NCI-H2196 treated with DMSO at 0.1 percent for 48 hours (cell line): ENCODE results near the gene TMC4.
A peak's percentile ranks its signal among the peaks of the same experiment; 100 is the strongest.
"Not testable (repeated sequence)": the region's sequence is repeated elsewhere in the genome, so short reads cannot be mapped to it uniquely, and the experiment has no call there.

Experiments
- DNase-seq: peaks from one replicate; lab custom pipeline; 2025; ENCODE audit not compliant: unreplicated experiment; lab: John Stamatoyannopoulos, UW

The TMC4 gene

DNA sequence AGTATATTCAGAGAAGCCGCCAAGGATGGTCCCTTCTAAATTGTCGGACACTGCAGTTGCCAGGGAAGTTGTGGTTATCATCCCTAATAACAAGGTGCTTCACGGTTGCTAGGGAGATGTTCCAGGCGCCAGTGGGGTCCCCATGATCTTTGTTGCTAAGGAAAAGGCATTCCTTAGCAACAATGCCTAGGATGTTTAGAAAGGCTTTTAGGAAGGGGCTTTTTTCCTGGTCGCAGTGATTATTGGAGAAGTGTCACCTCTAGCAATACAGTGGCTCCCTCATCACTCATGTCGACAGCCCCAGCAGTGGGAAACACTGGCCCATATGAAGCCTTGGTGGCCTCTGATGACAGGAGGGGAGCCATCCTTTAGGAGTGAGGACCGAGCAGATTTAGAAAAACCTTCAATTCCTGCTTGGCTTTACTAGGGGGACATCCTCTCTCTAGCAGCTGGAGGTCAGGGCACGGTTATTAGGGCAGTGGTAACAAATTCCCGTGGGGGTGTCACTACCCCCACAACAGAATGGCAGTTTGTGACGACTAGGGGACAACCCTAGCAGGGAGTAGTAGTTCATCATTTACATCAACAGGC is 6.4 kb upstream of the TMC4 start:
- no peak for DNase-seq

GRCh38 chr19:54178581-54179261 is 5.8 kb upstream of the TMC4 start:
- no peak for DNase-seq

- DNase-seq: no peak
These were observed 1.2 kb upstream of the TMC4 start for GRCh38 chr19:54173951-54174834.

DNA sequence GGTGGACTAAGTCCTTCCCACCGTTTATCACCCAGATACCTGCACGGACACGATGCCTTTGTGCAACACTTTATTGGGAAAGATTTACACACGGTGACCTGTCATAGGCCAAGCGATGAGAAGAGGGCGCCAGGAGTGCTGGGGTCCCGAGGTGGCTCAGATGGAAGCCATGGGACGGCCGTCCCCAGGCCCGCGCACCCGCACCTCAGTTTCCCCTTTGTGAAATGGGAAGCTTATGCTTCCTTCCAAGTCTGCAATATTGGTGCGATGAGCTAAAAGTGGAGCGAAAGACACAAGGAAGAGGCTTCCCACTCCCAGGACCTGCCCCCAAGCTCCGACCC is 369 bp upstream of the TMC4 start:
- no peak for DNase-seq

DNA sequence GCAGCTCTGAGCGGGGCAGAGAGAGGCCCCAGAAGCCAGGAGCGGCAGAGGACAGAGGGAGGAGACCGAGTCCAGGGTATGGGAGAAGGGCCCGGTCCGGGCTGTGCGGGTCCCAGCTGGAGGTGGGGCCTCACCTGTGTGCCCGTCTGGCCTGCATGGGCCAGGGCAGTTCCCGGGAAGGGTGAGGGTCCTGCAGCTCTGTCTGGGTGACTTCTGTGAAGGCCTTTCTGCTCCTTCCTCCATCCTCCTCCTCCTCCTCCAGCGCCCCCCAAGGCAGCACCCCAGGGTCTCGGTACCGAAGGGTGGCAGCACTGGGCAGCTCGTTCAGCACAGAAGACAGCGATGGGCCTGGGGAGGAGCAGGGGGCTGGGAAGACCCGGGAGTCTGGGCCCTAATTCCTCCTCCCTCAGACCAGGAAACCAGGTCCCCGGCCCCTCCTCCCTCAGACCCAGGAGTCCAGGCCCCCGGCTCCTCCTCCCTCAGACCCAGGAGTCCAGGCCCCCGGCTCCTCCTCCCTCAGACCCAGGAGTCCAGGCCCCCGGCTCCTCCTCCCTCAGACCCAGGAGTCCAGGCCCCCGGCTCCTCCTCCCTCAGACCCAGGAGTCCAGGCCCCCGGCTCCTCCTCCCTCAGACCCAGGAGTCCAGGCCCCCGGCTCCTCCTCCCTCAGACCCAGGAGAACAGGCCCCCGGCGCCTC is 1.1 kb downstream of the TMC4 start:
- not testable (repeated sequence) for DNase-seq

DNA sequence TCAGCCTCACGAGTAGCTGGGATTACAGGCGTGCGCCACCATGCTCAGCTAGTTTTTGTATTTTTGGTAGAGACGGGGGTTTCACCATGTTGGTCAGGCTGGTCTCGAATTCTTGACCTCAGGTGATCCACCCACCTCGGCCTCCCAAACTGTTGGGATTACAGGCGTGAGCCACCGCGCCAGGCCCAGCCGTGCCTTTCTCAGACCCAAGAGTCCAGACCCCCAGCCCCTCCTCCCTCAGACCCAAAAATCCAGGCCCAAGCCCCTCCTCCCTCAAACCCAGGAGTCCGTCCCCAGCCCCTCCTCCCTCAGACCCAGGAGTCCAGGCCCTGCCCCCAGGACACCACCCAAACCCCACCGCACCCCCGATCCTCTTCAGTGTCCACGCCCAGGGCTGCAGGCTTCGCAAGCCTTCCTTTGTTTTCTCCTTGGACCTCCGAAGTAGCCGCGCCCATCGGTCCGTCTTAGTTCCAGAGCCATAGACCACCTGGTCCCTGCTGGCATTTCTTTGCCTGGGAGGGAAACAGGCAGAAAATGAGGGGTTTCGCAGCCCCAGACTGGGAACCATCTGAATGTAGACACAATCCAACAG is 3.7 kb downstream of the TMC4 start:
- DNase-seq: no peak

- peak; percentile 67 for DNase-seq
These were observed 4.6 kb downstream of the TMC4 start for GRCh38 chr19:54168174-54168917.

DNA sequence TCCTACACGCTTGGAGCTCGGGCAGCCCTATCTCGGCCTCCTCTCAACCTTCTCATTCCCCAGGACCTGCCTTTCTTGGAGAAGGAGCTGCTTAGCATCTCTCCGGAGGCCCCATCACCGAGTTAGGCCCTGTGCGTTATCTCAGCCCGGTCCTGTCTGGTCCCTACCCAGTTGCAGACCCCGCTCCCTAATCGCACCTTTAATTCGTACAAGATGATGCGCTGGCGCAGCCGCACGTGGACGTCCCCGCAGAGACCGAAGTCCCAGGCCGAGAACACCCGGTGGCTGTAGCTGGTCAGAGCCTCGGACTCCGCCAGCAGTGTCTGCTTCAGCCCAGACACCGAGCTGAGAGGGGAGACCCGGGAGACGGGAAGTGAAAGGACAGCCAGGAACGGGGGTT is 7.7 kb downstream of the TMC4 start:
- no peak for DNase-seq

DNA sequence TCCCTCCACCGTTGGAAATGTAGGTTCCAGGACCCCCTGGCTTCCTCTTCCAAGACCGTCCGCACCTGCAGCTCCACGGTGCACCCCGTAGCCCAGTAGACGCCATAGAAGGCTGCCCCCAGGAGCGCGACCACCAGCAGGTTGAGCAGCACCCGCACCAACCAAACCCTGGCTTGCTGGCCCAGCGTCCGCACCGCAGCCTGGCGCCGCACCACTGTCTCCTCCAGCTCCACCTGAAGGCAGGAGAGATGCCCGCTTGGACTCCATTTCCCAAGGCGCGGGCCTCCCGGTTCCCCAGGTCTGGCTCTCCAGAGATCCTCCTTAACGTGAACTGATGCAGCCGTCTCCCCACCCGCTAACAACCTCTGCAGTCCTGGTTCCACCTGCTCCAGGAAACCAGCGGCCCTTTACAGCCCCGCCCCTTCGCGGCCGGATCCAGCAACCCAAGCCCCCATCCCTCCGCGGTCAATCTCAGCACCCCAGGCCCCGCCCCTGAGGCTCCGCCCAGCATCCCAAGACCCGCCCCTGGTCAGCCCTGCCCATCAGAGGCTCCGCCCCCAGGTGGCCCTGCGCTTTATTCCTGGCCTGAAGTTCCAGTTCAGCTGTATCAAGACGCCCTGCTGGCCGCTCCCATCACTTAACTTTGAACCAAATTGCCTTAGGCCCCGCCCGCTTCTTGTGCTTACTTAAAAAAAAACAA is 8.4 kb downstream of the TMC4 start:
- DNase-seq: no peak

DNA sequence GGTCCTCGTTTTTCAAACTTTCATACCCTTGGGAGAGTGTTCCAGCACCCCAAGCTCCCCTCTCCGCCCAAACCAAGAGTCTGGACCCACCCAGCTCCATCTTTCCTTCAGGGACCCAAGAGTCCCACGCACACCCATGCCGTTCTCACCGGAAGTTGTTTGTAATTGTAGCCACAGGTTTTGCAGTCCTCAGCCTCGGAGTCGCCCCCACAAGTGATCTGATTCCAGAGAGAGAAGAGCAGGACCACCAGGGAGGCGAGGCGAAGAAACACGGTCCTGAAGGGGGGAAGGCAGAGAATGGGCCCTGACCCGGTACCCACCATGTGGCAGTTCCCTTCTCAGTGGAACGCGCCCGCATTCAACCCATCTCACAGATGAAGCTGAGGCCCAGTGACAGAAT is 10.1 kb downstream of the TMC4 start:
- DNase-seq: no peak

DNA sequence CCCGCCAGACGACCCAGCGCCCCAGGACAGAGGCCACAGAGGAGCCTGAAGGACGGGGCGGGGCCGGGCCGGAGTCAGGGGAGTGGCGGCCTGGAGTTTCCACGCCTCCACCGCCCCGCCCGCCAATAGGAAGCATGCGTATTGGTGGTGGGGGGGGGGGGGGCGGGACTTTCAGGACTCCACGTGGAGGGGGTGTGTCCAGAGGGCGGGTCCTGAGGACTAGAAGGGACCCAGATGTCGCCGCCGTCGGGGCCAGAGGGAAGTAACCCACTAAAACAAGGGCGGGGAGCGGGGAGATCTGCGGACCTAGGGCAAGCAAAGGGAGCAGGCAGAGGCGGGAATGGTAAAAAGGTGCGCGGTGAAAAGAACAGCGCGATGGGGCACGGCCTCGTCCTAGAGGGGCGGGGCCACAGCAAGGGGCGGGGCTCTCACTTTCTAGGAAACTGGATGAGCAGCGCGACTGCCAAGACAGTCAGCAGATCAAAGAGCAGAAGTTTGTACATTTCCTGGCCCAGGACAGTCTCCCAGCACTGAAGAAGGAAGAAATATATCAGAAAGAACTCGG is 10.6 kb downstream of the TMC4 start:
- peak; percentile 67 for DNase-seq

- DNase-seq: no peak
These were observed 12.1 kb downstream of the TMC4 start for GRCh38 chr19:54160854-54161253.

GRCh38 chr19:54160182-54160811 is 12.7 kb downstream of the TMC4 start:
- DNase-seq: no peak

- DNase-seq: peak; percentile 99
These were observed 13.4 kb downstream of the TMC4 start, which contains the start of gene LENG1 for GRCh38 chr19:54159352-54160181. Gene LENG1 (minus strand): TSS chr19:54159721. CDS start chr19:54159695, 26 bp downstream.

DNA sequence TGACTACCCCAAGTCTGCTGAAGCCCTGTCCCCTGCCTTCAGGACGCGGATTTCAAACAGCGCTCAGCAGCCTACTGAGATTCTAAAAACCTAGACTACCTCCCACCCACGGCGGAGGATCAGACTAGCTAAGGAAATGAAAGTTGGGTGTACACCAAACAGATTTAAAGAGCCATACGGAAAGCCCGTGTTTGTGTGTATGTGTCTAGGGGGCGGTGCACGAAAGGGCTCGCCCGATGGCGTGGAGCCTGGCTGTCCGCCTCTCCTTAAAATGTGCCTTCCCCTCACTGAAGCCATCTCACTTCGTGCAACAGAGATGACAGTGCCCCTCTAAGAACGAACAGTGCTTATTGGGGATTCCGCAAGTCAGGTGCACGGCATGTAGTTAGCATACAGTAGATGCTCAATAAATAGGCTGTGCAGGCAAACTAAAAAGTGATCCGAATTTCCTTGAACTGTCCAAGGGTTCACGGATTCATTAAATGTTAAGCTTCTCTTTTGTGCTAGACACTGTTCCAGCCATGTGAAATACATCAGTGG is 14.1 kb downstream of the TMC4 start:
- DNase-seq: no peak

- no peak for DNase-seq
These were observed 16.0 kb downstream of the TMC4 start for GRCh38 chr19:54156953-54157352.

DNA sequence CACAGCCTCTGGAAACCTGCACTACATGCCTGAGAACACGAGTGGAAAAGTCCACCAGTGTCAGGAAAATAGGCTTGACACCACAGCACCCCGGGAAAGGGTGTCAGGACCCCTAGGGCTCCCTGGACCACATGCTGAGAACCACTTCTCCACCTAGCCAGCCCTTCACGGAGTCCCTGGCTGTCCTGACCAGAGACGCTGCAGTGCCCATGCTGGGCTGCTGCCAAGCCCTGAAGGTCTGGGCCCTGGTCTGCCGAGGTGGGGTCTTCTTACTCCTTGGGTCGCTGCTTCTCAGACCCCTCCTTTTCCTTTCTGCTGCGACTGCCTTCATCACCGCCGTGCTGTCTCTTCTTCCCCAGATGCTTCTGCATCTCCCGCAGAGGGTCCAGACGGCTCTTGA is 16.5 kb downstream of the TMC4 start:
- DNase-seq: no peak

- DNase-seq: no peak
These were observed 17.3 kb downstream of the TMC4 start for GRCh38 chr19:54155694-54156093.
